SK-N-SH (cell line): ENCODE results near the gene TRAF3IP1. TPM values are rescaled to one million over a fixed set of nuclear protein-coding genes. Genes with fewer than 3 reads are reported as not detected.

Experiments used
- CTCF ChIA-PET: fragments of 300-600, 350-600 bp; formaldehyde crosslinking; extraction: SDS; loops from one replicate; lab custom pipeline; 2021; lab: Yijun Ruan, JAX
- POLR2A ChIA-PET: fragments of 350-600 bp; sonication (Branson Sonifier 250); formaldehyde crosslinking; extraction: SDS; loops from one replicate; lab custom pipeline; 2020; ENCODE audit warnings: antibody characterized with exemption, inconsistent platforms; lab: Yijun Ruan, JAX
- DNase-seq: peaks from one replicate; pipeline ENCODE4 v3.0.0; 2012
- H2AFZ ChIP-seq: fragments of 200-600 bp; sonication (generic); 2 replicates; pipeline ENCODE4 v1.8.1; 2016; ENCODE audit warnings: antibody characterized with exemption, mild to moderate bottlenecking, low read depth
- H3F3A ChIP-seq: fragments of 200-600 bp; sonication (generic); replicated peaks from 2 replicates; pipeline ENCODE3; 2016; ENCODE audit warnings: antibody characterized with exemption, mild to moderate bottlenecking; ENCODE audit not compliant: insufficient read depth
- H3K27ac ChIP-seq, 2 experiments: fragments of 200-500 bp in 1 of 2; fragments of 200-600 bp in 1 of 2; sonication (Bioruptor generic) in 1 of 2; sonication (generic), shearing (Covaris generic) in 1 of 2; 2 replicates each; pipeline versions ENCODE4 v1.5.1 to v1.6.1; 2014 to 2016; ENCODE audit warnings: low read depth in 2 of 2, inconsistent platforms in 1 of 2, low read length in 1 of 2, mild to moderate bottlenecking in 1 of 2, mixed read lengths in 1 of 2
- H3K27me3 ChIP-seq: fragments of 200-600 bp; sonication (generic), shearing (Covaris generic); 2 replicates; pipeline ENCODE4 v1.6.1; 2016; ENCODE audit warnings: mixed run types; ENCODE audit not compliant: insufficient read depth
- H3K36me3 ChIP-seq, 2 experiments: fragments of 200-500 bp in 1 of 2; fragments of 200-600 bp in 1 of 2; sonication (Bioruptor generic) in 1 of 2; sonication (generic) in 1 of 2; replicated peaks in 1 of 2; 2 replicates each; pipeline versions ENCODE3 to v1.5.1; 2014 to 2016; ENCODE audit warnings: low read length in 1 of 2, mild to moderate bottlenecking in 1 of 2; ENCODE audit not compliant: insufficient read depth in 2 of 2, control insufficient read depth in 1 of 2
- H3K4me1 ChIP-seq, 2 experiments: fragments of 200-500 bp in 1 of 2; fragments of 200-600 bp in 1 of 2; sonication (Bioruptor generic) in 1 of 2; sonication (generic), shearing (Covaris generic) in 1 of 2; 2 replicates each; pipeline versions ENCODE4 v1.5.1 to v1.6.1; 2014 to 2016; ENCODE audit warnings: low read depth in 1 of 2, low read length in 1 of 2, mixed run types in 1 of 2; ENCODE audit not compliant: insufficient read depth in 2 of 2, control insufficient read depth in 1 of 2
- H3K4me2 ChIP-seq: fragments of 200-600 bp; sonication (generic), shearing (Covaris generic); 2 replicates; pipeline ENCODE4 v1.6.1; 2017; ENCODE audit warnings: mixed run types
- H3K4me3 ChIP-seq, 2 experiments: fragments of 200-500 bp in 1 of 2; fragments of 200-600 bp in 1 of 2; sonication (Bioruptor generic) in 1 of 2; sonication (generic), shearing (Covaris generic) in 1 of 2; 2 replicates each; pipeline versions ENCODE4 v1.5.1 to v1.8.1; 2014 to 2016; ENCODE audit warnings: low read depth in 2 of 2, inconsistent platforms in 1 of 2, low read length in 1 of 2, mild to moderate bottlenecking in 1 of 2, mixed read lengths in 1 of 2, moderate library complexity in 1 of 2
- H3K79me2 ChIP-seq: fragments of 200-600 bp; sonication (generic); 2 replicates; pipeline ENCODE4 v1.8.1; 2017; ENCODE audit warnings: mild to moderate bottlenecking; ENCODE audit not compliant: insufficient read depth
- H3K9ac ChIP-seq: fragments of 200-600 bp; sonication (generic); 2 replicates; pipeline ENCODE4 v1.6.1; 2017; ENCODE audit warnings: mixed run types
- H3K9me2 ChIP-seq: fragments of 200-600 bp; sonication (generic); 2 replicates; pipeline ENCODE4 v1.6.1; 2017; ENCODE audit warnings: mixed run types
- H3K9me3 ChIP-seq: fragments of 200-600 bp; sonication (generic); 2 replicates; pipeline ENCODE4 v1.6.1; 2017; ENCODE audit warnings: mixed run types, mild to moderate bottlenecking, moderate library complexity
- H4K20me1 ChIP-seq: fragments of 200-600 bp; sonication (generic); 2 replicates; pipeline ENCODE4 v1.6.1; 2017; ENCODE audit warnings: mild to moderate bottlenecking, mixed run types; ENCODE audit not compliant: insufficient read depth
- CHD2 ChIP-seq: fragments of 150-350 bp; IDR thresholded peaks from 2 replicates; pipeline ENCODE4 v1.6.1; 2018; ENCODE audit warnings: low read length; ENCODE audit not compliant: partially characterized antibody
- ELF1 ChIP-seq: IDR thresholded peaks from 2 replicates; pipeline ENCODE4 v1.4.0; 2012
- EZH2phosphoT487 ChIP-seq: fragments of 200-600 bp; sonication (generic); IDR thresholded peaks from 2 replicates; pipeline ENCODE4 v1.6.1; 2017; ENCODE audit warnings: low read depth, mixed run types, mild to moderate bottlenecking, antibody characterized with exemption, moderate library complexity, borderline replicate concordance
- FOSL2 ChIP-seq: IDR thresholded peaks from 2 replicates; pipeline ENCODE4 v1.4.0; 2012; ENCODE audit warnings: low read depth, mild to moderate bottlenecking, moderate library complexity, borderline replicate concordance
- FOXJ3 ChIP-seq: sonication (generic); formaldehyde crosslinking; IDR thresholded peaks from 2 replicates; pipeline ENCODE4 v1.5.1; 2020; ENCODE audit warnings: mild to moderate bottlenecking, missing genetic modification reagents
- FOXM1 ChIP-seq: IDR thresholded peaks from 2 replicates; pipeline ENCODE4 v1.4.0; 2012; ENCODE audit warnings: low read depth, mild to moderate bottlenecking
- IRF3 ChIP-seq: fragments of 150-350 bp; IDR thresholded peaks from 2 replicates; pipeline ENCODE4 v1.6.1; 2016; ENCODE audit warnings: mild to moderate bottlenecking, low read depth, low read length
- JUND ChIP-seq: IDR thresholded peaks from 2 replicates; pipeline ENCODE4 v1.4.0; 2012
- MEF2A ChIP-seq: IDR thresholded peaks from 2 replicates; pipeline ENCODE4 v1.4.0; 2012; ENCODE audit warnings: low read depth, borderline replicate concordance
- MXI1 ChIP-seq: IDR thresholded peaks from 2 replicates; pipeline ENCODE4 v1.6.1; 2012; ENCODE audit warnings: mild to moderate bottlenecking, low read depth, low read length, improper control_type of control experiment
- NFIC ChIP-seq: IDR thresholded peaks from 2 replicates; pipeline ENCODE4 v1.4.0; 2012; ENCODE audit warnings: borderline replicate concordance
- RFX5 ChIP-seq: IDR thresholded peaks from 2 replicates; pipeline ENCODE4 v1.6.1; 2012; ENCODE audit warnings: mild to moderate bottlenecking, improper control_type of control experiment, low read length
- RXRA ChIP-seq: IDR thresholded peaks from 2 replicates; pipeline ENCODE4 v1.4.0; 2012; ENCODE audit warnings: low read depth, mild to moderate bottlenecking, borderline replicate concordance
- TAF1 ChIP-seq: IDR thresholded peaks from 2 replicates; pipeline ENCODE4 v1.6.1; 2012; ENCODE audit warnings: low read depth, mild to moderate bottlenecking, low read length, moderate library complexity, borderline replicate concordance
- TCF12 ChIP-seq: IDR thresholded peaks from 2 replicates; pipeline ENCODE4 v1.4.0; 2012
- TEAD4 ChIP-seq: IDR thresholded peaks from 2 replicates; pipeline ENCODE4 v1.4.0; 2012; ENCODE audit warnings: mild to moderate bottlenecking, borderline replicate concordance; ENCODE audit not compliant: insufficient read depth
- USF1 ChIP-seq: IDR thresholded peaks from 2 replicates; pipeline ENCODE4 v1.4.0; 2012; ENCODE audit warnings: low read depth, borderline replicate concordance
- USF2 ChIP-seq: fragments of 150-350 bp; IDR thresholded peaks from 2 replicates; pipeline ENCODE4 v1.6.1; 2017; ENCODE audit warnings: antibody characterized with exemption, low read length, low read depth, borderline replicate concordance
- YY1 ChIP-seq: IDR thresholded peaks from 2 replicates; pipeline ENCODE4 v1.4.0; 2012; ENCODE audit warnings: low read depth, mild to moderate bottlenecking
- WGBS: methylation state at CpG from one replicate; pipeline ENCODE4 v1.1.6; 2017; ENCODE audit warnings: low lambda C conversion rate; 5-methylcytosine and 5-hydroxymethylcytosine counted together
- polyA plus RNA-seq, 3 experiments: library from polyadenylated mRNA; depleted of rRNA; stranded (reverse); fragments of >200 nt; gene quantifications; 2 replicates each; pipeline ENCODE4 v1.2.3, GENCODE V29; 2012
- TF ChIP-seq, protein P1 (sequence below): IDR thresholded peaks from 2 replicates; pipeline ENCODE4 v1.6.1; 2012; ENCODE audit warnings: mild to moderate bottlenecking, low read depth, low read length, moderate library complexity

Gene TRAF3IP1
- polyA plus RNA-seq, 1 of the 3 experiments (the other 2 are of a cell fraction), result 15.0 TPM

DNA sequence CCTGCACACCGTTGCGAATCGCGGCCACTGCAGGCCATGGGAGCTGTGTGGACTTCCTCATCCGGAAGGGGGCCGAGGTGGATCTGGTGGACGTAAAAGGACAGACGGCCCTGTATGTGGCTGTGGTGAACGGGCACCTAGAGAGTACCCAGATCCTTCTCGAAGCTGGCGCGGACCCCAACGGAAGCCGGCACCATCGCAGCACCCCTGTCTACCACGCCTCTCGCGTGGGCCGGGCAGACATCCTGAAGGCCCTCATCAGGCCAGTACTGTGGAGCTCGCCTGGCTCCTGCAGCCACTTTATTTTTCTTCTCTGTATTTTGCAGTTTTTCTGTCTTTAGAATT is 115.4 kb downstream of the TRAF3IP1 start:
- POLR2A ChIA-PET, result interaction anchor here (1.0 kb wide), 1 partner anchor 8 kb away, joined by 4 read pairs; no protein-coding TSS in a partner anchor
- Histone ChIP-seq H3K79me2 (peaks cover 91% of the 10 kb centered on the region), H3K36me3 (peaks cover 53 to 67% of the 10 kb centered on the region in 2 experiments), H3K4me2 (peak overlapping the region; percentile 73; the same call in 1 of the 2 replicates), H3K9ac (peak overlapping the region; percentile 77; the same call in 1 of the 2 replicates), H4K20me1 (no peaks in the 10 kb centered on the region; the same call in 1 of the 2 replicates), H3K27ac (peak overlapping the region in 1 of 2 experiments; percentile 99; a peak in 2 of 4 replicates), H3K9me2 (no peaks in the 10 kb centered on the region), H3K9me3 (peaks cover 2% of the 10 kb centered on the region; the same call in 1 of the 2 replicates), H3K4me3 (no peak overlapping the region), H3F3A (peaks cover 32% of the 10 kb centered on the region), H3K27me3 (no peaks in the 10 kb centered on the region), H2AFZ (no peak overlapping the region), H3K4me1 (peaks cover 7 to 28% of the 10 kb centered on the region in 2 experiments; a peak in 3 of 4 replicates)
- CTCF ChIA-PET, result interaction anchor here (2.0 kb wide), 1 partner anchor 350 kb away, joined by 7 read pairs; no protein-coding TSS in a partner anchor
- no peak for DNase-seq
- WGBS, result 98% methylated on average over 16 of the region's 20 CpGs
- TF ChIP-seq IRF3 (no peak), EZH2phosphoT487 (no peak), MXI1 (no peak), RXRA (no peak), ELF1 (no peak), NFIC (no peak), TCF12 (no peak), FOXM1 (no peak), RFX5 (no peak), YY1 (no peak), TAF1 (no peak), FOSL2 (no peak), USF1 (no peak), JUND (no peak), TEAD4 (no peak), FOXJ3 (no peak), USF2 (no peak), CHD2 (no peak), MEF2A (no peak)
- TF ChIP-seq, protein P1, sequence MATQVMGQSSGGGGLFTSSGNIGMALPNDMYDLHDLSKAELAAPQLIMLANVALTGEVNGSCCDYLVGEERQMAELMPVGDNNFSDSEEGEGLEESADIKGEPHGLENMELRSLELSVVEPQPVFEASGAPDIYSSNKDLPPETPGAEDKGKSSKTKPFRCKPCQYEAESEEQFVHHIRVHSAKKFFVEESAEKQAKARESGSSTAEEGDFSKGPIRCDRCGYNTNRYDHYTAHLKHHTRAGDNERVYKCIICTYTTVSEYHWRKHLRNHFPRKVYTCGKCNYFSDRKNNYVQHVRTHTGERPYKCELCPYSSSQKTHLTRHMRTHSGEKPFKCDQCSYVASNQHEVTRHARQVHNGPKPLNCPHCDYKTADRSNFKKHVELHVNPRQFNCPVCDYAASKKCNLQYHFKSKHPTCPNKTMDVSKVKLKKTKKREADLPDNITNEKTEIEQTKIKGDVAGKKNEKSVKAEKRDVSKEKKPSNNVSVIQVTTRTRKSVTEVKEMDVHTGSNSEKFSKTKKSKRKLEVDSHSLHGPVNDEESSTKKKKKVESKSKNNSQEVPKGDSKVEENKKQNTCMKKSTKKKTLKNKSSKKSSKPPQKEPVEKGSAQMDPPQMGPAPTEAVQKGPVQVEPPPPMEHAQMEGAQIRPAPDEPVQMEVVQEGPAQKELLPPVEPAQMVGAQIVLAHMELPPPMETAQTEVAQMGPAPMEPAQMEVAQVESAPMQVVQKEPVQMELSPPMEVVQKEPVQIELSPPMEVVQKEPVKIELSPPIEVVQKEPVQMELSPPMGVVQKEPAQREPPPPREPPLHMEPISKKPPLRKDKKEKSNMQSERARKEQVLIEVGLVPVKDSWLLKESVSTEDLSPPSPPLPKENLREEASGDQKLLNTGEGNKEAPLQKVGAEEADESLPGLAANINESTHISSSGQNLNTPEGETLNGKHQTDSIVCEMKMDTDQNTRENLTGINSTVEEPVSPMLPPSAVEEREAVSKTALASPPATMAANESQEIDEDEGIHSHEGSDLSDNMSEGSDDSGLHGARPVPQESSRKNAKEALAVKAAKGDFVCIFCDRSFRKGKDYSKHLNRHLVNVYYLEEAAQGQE, result no peak
- TF ChIP-seq, all 33 proteins: peak for 0
